Stimulated activated CD8-positive, alpha-beta memory T cell treated with anti-CD3 and anti-CD28 coated beads, Interleukin-12 subunit alpha, Interleukin-12 subunit beta, amount 100 ng/mL, for 4 hours (primary cell): ENCODE data around the gene GPX1.

Experiments
- DNase-seq: peaks from one replicate; pipeline ENCODE4 v3.0.0-alpha.2; 2020; ENCODE audit warnings: low read depth

Gene GPX1

GRCh38 chr3:49311283-49311682, 46.9 kb downstream of the GPX1 start:
- no peak for DNase-seq

GRCh38 chr3:49310677-49311076, 47.5 kb downstream of the GPX1 start:
- DNase-seq = no peak
